ENCODE data around the gene ZGRF1.

GRCh38 chr4:112492321-112492720, 144.4 kb downstream of the ZGRF1 start:
- no peak for TF ChIP-seq POLR2A (IDR thresholded peaks at IDR 0.05; ENCODE audit: low read depth, low read length)
- TF ChIP-seq MAX (IDR thresholded peaks at IDR 0.05; ENCODE audit: insufficient read depth, insufficient read length) = no peak
- TF ChIP-seq CTCF (IDR thresholded peaks at IDR 0.05; ENCODE audit: extremely low read depth in 1 of 2, insufficient read depth in 1 of 2, low read depth in 1 of 2, low read length in 2 of 2) = no peak
- no peak for TF ChIP-seq POLR2AphosphoS5 (IDR thresholded peaks at IDR 0.05; ENCODE audit: insufficient read depth, low read depth, low read length)
- TF ChIP-seq EZH2 (IDR thresholded peaks at IDR 0.05; ENCODE audit: borderline replicate concordance, low read depth, low read length, severe bottlenecking) = no peak

Data from endothelial cell of umbilical vein (primary cell).